WERI-Rb-1 (cell line): Measurements from ENCODE around the gene ZNF283.
"Not testable (repeated sequence)": the region's sequence is repeated elsewhere in the genome, so short reads cannot be mapped to it uniquely, and the experiment has no call there.

Experiments used
- DNase-seq: peaks from one replicate; pipeline ENCODE4 v3.0.0-alpha.2; 2020
- H3K27ac ChIP-seq: fragments of 250-450 bp; sonication (Bioruptor Pico); 2 replicates; pipeline ENCODE4 v1.5.1; 2020; ENCODE audit warnings: mild to moderate bottlenecking, moderate library complexity
- H3K27me3 ChIP-seq: fragments of 250-450 bp; sonication (Bioruptor Pico); 2 replicates; pipeline ENCODE4 v1.5.1; 2021; ENCODE audit warnings: mild to moderate bottlenecking, low read depth, moderate library complexity; ENCODE audit not compliant: insufficient read depth, severe bottlenecking
- H3K36me3 ChIP-seq: fragments of 250-450 bp; sonication (Bioruptor Pico); 2 replicates; pipeline ENCODE4 v1.5.1; 2020; ENCODE audit warnings: mild to moderate bottlenecking, moderate library complexity
- H3K4me3 ChIP-seq: 2 replicates; pipeline ENCODE4 v1.5.1; 2011; ENCODE audit warnings: low read depth, mild to moderate bottlenecking, control low read depth, low read length
- H3K9me3 ChIP-seq: fragments of 250-450 bp; sonication (Bioruptor Pico); 2 replicates; pipeline ENCODE4 v1.5.1; 2021; ENCODE audit warnings: mild to moderate bottlenecking, moderate library complexity; ENCODE audit not compliant: severe bottlenecking
- CTCF ChIP-seq: IDR thresholded peaks from 2 replicates; pipeline ENCODE4 v1.5.1; 2011; ENCODE audit warnings: low read depth, mild to moderate bottlenecking, control low read depth, inconsistent platforms, low read length

ZNF283 gene

GRCh38 chr19:43812688-43813087 is 14.4 kb upstream of the ZNF283 start:
- TF ChIP-seq CTCF = no peak
- Histone ChIP-seq H3K27me3 (no peaks in the 10 kb centered on the region), H3K4me3 (no peak overlapping the region), H3K27ac (no peak overlapping the region), H3K9me3 (no peaks in the 10 kb centered on the region), H3K36me3 (no peaks in the 10 kb centered on the region)
- DNase-seq = no peak

- DNase-seq = no peak
- Histone ChIP-seq H3K4me3 (no peak overlapping the region), H3K36me3 (no peaks in the 10 kb centered on the region), H3K27me3 (no peaks in the 10 kb centered on the region), H3K9me3 (no peaks in the 10 kb centered on the region), H3K27ac (no peak overlapping the region)
- TF ChIP-seq CTCF = no peak
Observed at GRCh38 chr19:43814663-43815352, 12.3 kb upstream of the ZNF283 start.

GRCh38 chr19:43817454-43817853 is 9.7 kb upstream of the ZNF283 start:
- DNase-seq, H3K4me3 ChIP-seq, H3K27me3 ChIP-seq, H3K9me3 ChIP-seq, H3K27ac ChIP-seq, H3K36me3 ChIP-seq: not testable (repeated sequence)

GRCh38 chr19:43818500-43818899 is 8.6 kb upstream of the ZNF283 start:
- Histone ChIP-seq H3K9me3 (no peaks in the 10 kb centered on the region), H3K4me3 (no peak overlapping the region), H3K27me3 (no peaks in the 10 kb centered on the region), H3K36me3 (no peaks in the 10 kb centered on the region), H3K27ac (no peak overlapping the region)
- no peak for DNase-seq
- TF ChIP-seq CTCF = no peak

GRCh38 chr19:43820098-43820883 is 6.8 kb upstream of the ZNF283 start:
- DNase-seq = peak; percentile 68

GRCh38 chr19:43820884-43821215 is 6.3 kb upstream of the ZNF283 start:
- TF ChIP-seq CTCF = no peak
- Histone ChIP-seq H3K27me3 (no peaks in the 10 kb centered on the region), H3K4me3 (peak overlapping the region; percentile 72), H3K9me3 (no peaks in the 10 kb centered on the region), H3K27ac (no peak overlapping the region), H3K36me3 (no peaks in the 10 kb centered on the region)
- no peak for DNase-seq

More at GRCh38 chr19:43820098-43820883, 6.8 kb upstream of the ZNF283 start:
- no peak overlapping the region; the same call in 1 of the 2 replicates for H3K27ac ChIP-seq
- no peaks in the 10 kb centered on the region for H3K9me3 ChIP-seq
- H3K27me3 ChIP-seq = no peaks in the 10 kb centered on the region
- no peaks in the 10 kb centered on the region for H3K36me3 ChIP-seq
- H3K4me3 ChIP-seq = peak overlapping the region; percentile 72
- TF ChIP-seq CTCF = no peak

GRCh38 chr19:43823856-43824255 is 3.3 kb upstream of the ZNF283 start:
- not testable (repeated sequence) for H3K27me3 ChIP-seq, H3K9me3 ChIP-seq, H3K36me3 ChIP-seq, DNase-seq, H3K27ac ChIP-seq, H3K4me3 ChIP-seq

GRCh38 chr19:43824572-43824971 is 2.5 kb upstream of the ZNF283 start:
- not testable (repeated sequence) for H3K27ac ChIP-seq, H3K4me3 ChIP-seq, DNase-seq, H3K9me3 ChIP-seq, H3K27me3 ChIP-seq, H3K36me3 ChIP-seq
